Measurements from ENCODE around the gene MYL12B.
A peak's percentile ranks its signal among the peaks of the same experiment; 100 is the strongest.

Gene MYL12B

GRCh38 chr18:3297025-3297984 lies 35.4 kb downstream of the MYL12B start:
- peak overlapping the region; percentile 93 for H2AFZ ChIP-seq (ENCODE audit: low read length)
- H3K18ac ChIP-seq (ENCODE audit: low read length), result peak overlapping the region; percentile 99
- H3K23ac ChIP-seq (ENCODE audit: low read depth, low read length, poor library complexity), result peak overlapping the region; percentile 95
- H2AK5ac ChIP-seq (ENCODE audit: low read depth, low read length), result peak overlapping the region; percentile 87
- peak overlapping the region; percentile 76 for H3K4me2 ChIP-seq (ENCODE audit: insufficient read depth, low read length, poor library complexity, severe bottlenecking)
- H3K4me3 ChIP-seq (ENCODE audit: low read length in 2 of 2), result peak overlapping the region; percentile 65 to 89
- H3K36me3 ChIP-seq (replicated peaks in 1 of 2; ENCODE audit: control insufficient read depth in 2 of 2, insufficient read depth in 2 of 2, low read length in 2 of 2), result no peaks in the 10 kb centered on the region
- H3K4me1 ChIP-seq (ENCODE audit: control insufficient read depth in 2 of 2, insufficient read depth in 1 of 2, low read depth in 1 of 2, low read length in 2 of 2), result peaks cover 0 to 4% of the 10 kb centered on the region in 2 donors
- peak; percentile 78 for DNase-seq (ENCODE audit: low spot score)
- peak overlapping the region; percentile 17 for H2BK120ac ChIP-seq (ENCODE audit: low read depth, low read length)
- H3K9ac ChIP-seq (ENCODE audit: low read depth, low read length, poor library complexity), result peak overlapping the region; percentile 92
- peak overlapping the region; percentile 67 for H4K8ac ChIP-seq (ENCODE audit: low read depth, low read length)
- no CpG with 5 or more reads among the region's 18 CpGs for WGBS, 2 donors (ENCODE audit: extremely low coverage in 2 of 2, insufficient read length in 2 of 2, insufficient replicate concordance in 1 of 2)
- no peak overlapping the region for H2BK12ac ChIP-seq (ENCODE audit: low read length)
- peak overlapping the region; percentile 75 for H3K14ac ChIP-seq (ENCODE audit: low read length)
- H4K91ac ChIP-seq (ENCODE audit: low read depth, low read length, poor library complexity), result no peak overlapping the region
- H3K27ac ChIP-seq (replicated peaks; ENCODE audit: low read length), result peak overlapping the region; percentile 21
- no peaks in the 10 kb centered on the region for H3K27me3 ChIP-seq (ENCODE audit: control insufficient read depth in 3 of 3, insufficient read depth in 3 of 3, low read depth in 1 of 3, low read length in 3 of 3)
- H2BK5ac ChIP-seq (ENCODE audit: low read length), result peak overlapping the region; percentile 62
- H3K79me1 ChIP-seq (ENCODE audit: low read depth, low read length), result peaks cover 3% of the 10 kb centered on the region
- peak overlapping the region; percentile 90 for H3K4ac ChIP-seq (ENCODE audit: low read length)
- H3K9me3 ChIP-seq (replicated peaks in 1 of 2; ENCODE audit: control insufficient read depth in 2 of 2, insufficient read depth in 1 of 2, low read depth in 1 of 2, low read length in 2 of 2), result peaks cover 3 to 5% of the 10 kb centered on the region in 2 donors
- peak overlapping the region; percentile 75 for H2BK15ac ChIP-seq (ENCODE audit: low read length)

- Histone ChIP-seq H3K36me3 (replicated peaks in 1 of 2; ENCODE audit: control insufficient read depth in 2 of 2, insufficient read depth in 2 of 2, low read length in 2 of 2) (no peaks in the 10 kb centered on the region), H3K9ac (ENCODE audit: low read depth, low read length, poor library complexity) (no peak overlapping the region), H3K27me3 (ENCODE audit: control insufficient read depth in 3 of 3, insufficient read depth in 3 of 3, low read depth in 1 of 3, low read length in 3 of 3) (no peaks in the 10 kb centered on the region), H3K4ac (ENCODE audit: low read length) (no peak overlapping the region), H3K79me1 (ENCODE audit: low read depth, low read length) (no peaks in the 10 kb centered on the region), H3K4me3 (ENCODE audit: low read length in 2 of 2) (no peak overlapping the region), H4K8ac (ENCODE audit: low read depth, low read length) (no peak overlapping the region), H2BK12ac (ENCODE audit: low read length) (no peak overlapping the region), H3K14ac (ENCODE audit: low read length) (no peak overlapping the region), H2BK5ac (ENCODE audit: low read length) (no peak overlapping the region), H3K18ac (ENCODE audit: low read length) (no peak overlapping the region), H3K4me1 (ENCODE audit: control insufficient read depth in 2 of 2, insufficient read depth in 1 of 2, low read depth in 1 of 2, low read length in 2 of 2) (no peaks in the 10 kb centered on the region), H4K91ac (ENCODE audit: low read depth, low read length, poor library complexity) (no peak overlapping the region), H2AFZ (ENCODE audit: low read length) (no peak overlapping the region), H3K23ac (ENCODE audit: low read depth, low read length, poor library complexity) (no peak overlapping the region), H3K9me3 (replicated peaks in 1 of 2; ENCODE audit: control insufficient read depth in 2 of 2, insufficient read depth in 1 of 2, low read depth in 1 of 2, low read length in 2 of 2) (no peaks in the 10 kb centered on the region), H3K4me2 (ENCODE audit: insufficient read depth, low read length, poor library complexity, severe bottlenecking) (no peak overlapping the region), H2AK5ac (ENCODE audit: low read depth, low read length) (no peak overlapping the region), H2BK15ac (ENCODE audit: low read length) (no peak overlapping the region), H2BK120ac (ENCODE audit: low read depth, low read length) (no peak overlapping the region), H3K27ac (replicated peaks; ENCODE audit: low read length) (no peak overlapping the region)
- no CpG with 5 or more reads among the region's 1 CpG for WGBS, 2 donors (ENCODE audit: extremely low coverage in 2 of 2, insufficient read length in 2 of 2, insufficient replicate concordance in 1 of 2)
- no peak for DNase-seq (ENCODE audit: low spot score)
Measured at GRCh38 chr18:3304832-3305231, 42.9 kb downstream of the MYL12B start.

DNA sequence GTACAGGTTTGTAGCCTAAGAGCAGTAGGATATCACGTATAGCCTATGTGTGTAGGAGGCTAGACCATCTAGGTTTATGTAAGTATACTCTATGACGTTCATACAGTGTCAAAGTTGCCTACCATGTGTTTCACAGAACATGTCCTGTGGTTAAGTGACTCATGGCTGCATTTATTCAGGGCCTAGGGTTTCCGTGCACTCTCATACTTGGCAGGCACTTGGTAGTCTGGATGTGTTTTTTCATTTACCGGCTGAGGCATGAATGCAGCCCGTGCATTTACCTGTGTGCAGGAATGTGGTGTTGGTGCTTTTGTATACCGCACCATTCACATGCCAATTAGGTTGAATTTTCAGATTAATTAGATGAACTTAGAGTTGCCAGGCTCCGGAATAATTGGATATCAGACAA lies 43.4 kb downstream of the MYL12B start:
- Histone ChIP-seq H2AFZ (ENCODE audit: low read length) (no peak overlapping the region), H2BK12ac (ENCODE audit: low read length) (no peak overlapping the region), H3K9me3 (replicated peaks in 1 of 2; ENCODE audit: control insufficient read depth in 2 of 2, insufficient read depth in 1 of 2, low read depth in 1 of 2, low read length in 2 of 2) (no peaks in the 10 kb centered on the region), H3K18ac (ENCODE audit: low read length) (no peak overlapping the region), H3K4ac (ENCODE audit: low read length) (no peak overlapping the region), H3K27me3 (ENCODE audit: control insufficient read depth in 3 of 3, insufficient read depth in 3 of 3, low read depth in 1 of 3, low read length in 3 of 3) (no peaks in the 10 kb centered on the region), H4K91ac (ENCODE audit: low read depth, low read length, poor library complexity) (no peak overlapping the region), H3K4me1 (ENCODE audit: control insufficient read depth in 2 of 2, insufficient read depth in 1 of 2, low read depth in 1 of 2, low read length in 2 of 2) (no peaks in the 10 kb centered on the region), H3K14ac (ENCODE audit: low read length) (no peak overlapping the region), H3K9ac (ENCODE audit: low read depth, low read length, poor library complexity) (no peak overlapping the region), H2BK15ac (ENCODE audit: low read length) (no peak overlapping the region), H3K4me3 (ENCODE audit: low read length in 2 of 2) (no peak overlapping the region), H2AK5ac (ENCODE audit: low read depth, low read length) (no peak overlapping the region), H3K23ac (ENCODE audit: low read depth, low read length, poor library complexity) (no peak overlapping the region), H2BK5ac (ENCODE audit: low read length) (no peak overlapping the region), H3K36me3 (replicated peaks in 1 of 2; ENCODE audit: control insufficient read depth in 2 of 2, insufficient read depth in 2 of 2, low read length in 2 of 2) (no peaks in the 10 kb centered on the region), H3K27ac (replicated peaks; ENCODE audit: low read length) (no peak overlapping the region), H4K8ac (ENCODE audit: low read depth, low read length) (no peak overlapping the region), H3K79me1 (ENCODE audit: low read depth, low read length) (no peaks in the 10 kb centered on the region), H2BK120ac (ENCODE audit: low read depth, low read length) (no peak overlapping the region), H3K4me2 (ENCODE audit: insufficient read depth, low read length, poor library complexity, severe bottlenecking) (no peak overlapping the region)
- DNase-seq (ENCODE audit: low spot score), result no peak
- WGBS, 2 donors (ENCODE audit: extremely low coverage in 2 of 2, insufficient read length in 2 of 2, insufficient replicate concordance in 1 of 2), result no CpG with 5 or more reads among the region's 7 CpGs

- no peak overlapping the region for H2BK120ac ChIP-seq (ENCODE audit: low read depth, low read length)
- H4K8ac ChIP-seq (ENCODE audit: low read depth, low read length), result no peak overlapping the region
- H3K4me2 ChIP-seq (ENCODE audit: insufficient read depth, low read length, poor library complexity, severe bottlenecking), result no peak overlapping the region
- H2AFZ ChIP-seq (ENCODE audit: low read length), result peak overlapping the region; percentile 27
- H4K91ac ChIP-seq (ENCODE audit: low read depth, low read length, poor library complexity), result no peak overlapping the region
- no peak overlapping the region for H3K9ac ChIP-seq (ENCODE audit: low read depth, low read length, poor library complexity)
- no peak for DNase-seq (ENCODE audit: low spot score)
- no peak overlapping the region for H3K14ac ChIP-seq (ENCODE audit: low read length)
- H3K36me3 ChIP-seq (replicated peaks in 1 of 2; ENCODE audit: control insufficient read depth in 2 of 2, insufficient read depth in 2 of 2, low read length in 2 of 2), result no peaks in the 10 kb centered on the region
- no peak overlapping the region for H2BK15ac ChIP-seq (ENCODE audit: low read length)
- no peak overlapping the region for H2AK5ac ChIP-seq (ENCODE audit: low read depth, low read length)
- no peak overlapping the region for H3K4ac ChIP-seq (ENCODE audit: low read length)
- H3K4me1 ChIP-seq (ENCODE audit: control insufficient read depth in 2 of 2, insufficient read depth in 1 of 2, low read depth in 1 of 2, low read length in 2 of 2), result no peaks in the 10 kb centered on the region
- H2BK5ac ChIP-seq (ENCODE audit: low read length), result no peak overlapping the region
- WGBS, 2 donors (ENCODE audit: extremely low coverage in 2 of 2, insufficient read length in 2 of 2, insufficient replicate concordance in 1 of 2), result no CpG with 5 or more reads among the region's 8 CpGs
- no peak overlapping the region for H3K18ac ChIP-seq (ENCODE audit: low read length)
- H2BK12ac ChIP-seq (ENCODE audit: low read length), result no peak overlapping the region
- H3K4me3 ChIP-seq (ENCODE audit: low read length in 2 of 2), result no peak overlapping the region
- H3K27ac ChIP-seq (replicated peaks; ENCODE audit: low read length), result no peak overlapping the region
- no peaks in the 10 kb centered on the region for H3K79me1 ChIP-seq (ENCODE audit: low read depth, low read length)
- H3K9me3 ChIP-seq (replicated peaks in 1 of 2; ENCODE audit: control insufficient read depth in 2 of 2, insufficient read depth in 1 of 2, low read depth in 1 of 2, low read length in 2 of 2), result no peaks in the 10 kb centered on the region
- H3K23ac ChIP-seq (ENCODE audit: low read depth, low read length, poor library complexity), result no peak overlapping the region
- no peaks in the 10 kb centered on the region for H3K27me3 ChIP-seq (ENCODE audit: control insufficient read depth in 3 of 3, insufficient read depth in 3 of 3, low read depth in 1 of 3, low read length in 3 of 3)
Measured at GRCh38 chr18:3305933-3306332, 44.0 kb downstream of the MYL12B start.

Data from neuronal stem cell (in vitro differentiated cells).